A549 (cell line): Measurements from ENCODE around the gene PDGFB. TPM values are rescaled to one million over a fixed set of nuclear protein-coding genes. Genes with fewer than 3 reads are reported as not detected.

Experiments
- ATAC-seq, 2 experiments: fragments of 200-7000 bp in 1 of 2; fragments of >200 bp in 1 of 2; cut with Nextera tagmentation in 1 of 2; cut with Tn5 transposase in 1 of 2; 3 replicates each; pipeline versions ENCODE4 v1.8.0 to v1.9.1; 2018 to 2020; ENCODE audit warnings: mild to moderate bottlenecking in 1 of 2, moderate library complexity in 1 of 2
- CTCF ChIA-PET: fragments of 300-600 bp; sonication (Branson Sonifier 250); formaldehyde crosslinking; extraction: SDS; loops from one replicate; lab custom pipeline; 2021; ENCODE audit warnings: antibody characterized with exemption, inconsistent platforms; lab: Yijun Ruan, JAX
- POLR2A ChIA-PET: fragments of 350-600 bp; formaldehyde crosslinking; extraction: SDS; loops from one replicate; lab custom pipeline; 2021; ENCODE audit warnings: antibody characterized with exemption, inconsistent platforms; lab: Yijun Ruan, JAX
- DNase-seq, 2 experiments: peaks; one replicate each; pipeline versions ENCODE4 v3.0.0 to v3.0.0-alpha.2; 2011 to 2016; ENCODE audit warnings: low read depth in 1 of 2, low spot score in 1 of 2
- FAIRE-seq: peaks from 2 replicates; lab custom pipeline; 2011; peaks lifted over from hg19 to GRCh38; lab: Jason Lieb, UNC
- H3K27ac ChIP-seq, 2 experiments: fragments of >200 bp; sonication (Bioruptor Twin); formaldehyde crosslinking; 3 replicates each; pipeline ENCODE4 v1.5.1; 2016 to 2017
- H3K4me1 ChIP-seq: fragments of >200 bp; sonication (Bioruptor Twin); formaldehyde crosslinking; 3 replicates; pipeline ENCODE4 v1.6.1; 2016
- H3K4me2 ChIP-seq: fragments of >200 bp; sonication (Bioruptor Twin); formaldehyde crosslinking; 3 replicates; pipeline ENCODE4 v1.6.1; 2016
- H3K4me3 ChIP-seq: fragments of >200 bp; sonication (Bioruptor Twin); formaldehyde crosslinking; 3 replicates; pipeline ENCODE4 v1.5.1; 2016
- H3K9me3 ChIP-seq: fragments of >200 bp; sonication (Bioruptor Twin); formaldehyde crosslinking; 3 replicates; pipeline ENCODE4 v1.6.1; 2016
- CBX8 ChIP-seq: fragments of 200-600 bp; sonication (generic); IDR thresholded peaks from 2 replicates; pipeline ENCODE4 v1.6.1; 2016
- EHMT2 ChIP-seq: fragments of 200-600 bp; sonication (generic); IDR thresholded peaks from 2 replicates; pipeline ENCODE4 v1.6.1; 2016; ENCODE audit warnings: antibody characterized with exemption, low read depth, mild to moderate bottlenecking, moderate library complexity
- EP300 ChIP-seq, 2 experiments: fragments of >200 bp; sonication (Bioruptor Twin); formaldehyde crosslinking; IDR thresholded peaks; 2 replicates in 1 of 2; 3 replicates in 1 of 2; pipeline ENCODE4 v1.6.1; 2016 to 2017
- ESRRA ChIP-seq: fragments of 150-350 bp; IDR thresholded peaks from 2 replicates; pipeline ENCODE4 v1.6.1; 2014; ENCODE audit warnings: mild to moderate bottlenecking, low read length, borderline replicate concordance
- FOXS1 ChIP-seq: fragments of 250-450 bp; sonication (Bioruptor Pico); IDR thresholded peaks from 2 replicates; pipeline ENCODE4 v1.5.0; 2020; ENCODE audit warnings: mild to moderate bottlenecking, moderate library complexity
- HES2 ChIP-seq: fragments of >200 bp; sonication (Bioruptor Twin); formaldehyde crosslinking; IDR thresholded peaks from 2 replicates; pipeline ENCODE4 v1.6.1; 2016
- HEYL ChIP-seq: fragments of 250-450 bp; sonication (Bioruptor Pico); IDR thresholded peaks from 2 replicates; pipeline ENCODE4 v1.8.0; 2021; ENCODE audit warnings: mild to moderate bottlenecking, moderate library complexity
- HMGXB4 ChIP-seq: fragments of 250-450 bp; sonication (Bioruptor Pico); IDR thresholded peaks from 2 replicates; pipeline ENCODE4 v1.5.0; 2021; ENCODE audit warnings: mild to moderate bottlenecking, moderate library complexity, borderline replicate concordance
- HOXA7 ChIP-seq: fragments of 250-450 bp; sonication (Bioruptor Pico); IDR thresholded peaks from 2 replicates; pipeline ENCODE4 v1.5.0; 2020; ENCODE audit warnings: mild to moderate bottlenecking, moderate library complexity
- JUNB ChIP-seq: fragments of >200 bp; sonication (Bioruptor Twin); formaldehyde crosslinking; IDR thresholded peaks from 2 replicates; pipeline ENCODE4 v1.6.1; 2016
- NFE2L2 ChIP-seq: fragments of 150-350 bp; conservative IDR thresholded peaks from 2 replicates; pipeline ENCODE4 v1.6.1; 2014; ENCODE audit warnings: low read length
- PBX3 ChIP-seq: IDR thresholded peaks from 2 replicates; pipeline ENCODE4 v1.6.1; 2012
- RAD21 ChIP-seq, 2 experiments: fragments of >200 bp in 1 of 2; sonication (Bioruptor Twin) in 1 of 2; formaldehyde crosslinking in 1 of 2; IDR thresholded peaks in 1 of 2; conservative IDR thresholded peaks in 1 of 2; 2 replicates in 1 of 2; 3 replicates in 1 of 2; pipeline ENCODE4 v1.6.1; 2012 to 2018; ENCODE audit warnings: inconsistent platforms in 1 of 2
- REST ChIP-seq: fragments of 200-600 bp; sonication (generic); IDR thresholded peaks from 2 replicates; pipeline ENCODE4 v1.6.1; 2016; ENCODE audit warnings: antibody characterized with exemption, mild to moderate bottlenecking, moderate library complexity
- USF2 ChIP-seq: fragments of 450-650 bp; IDR thresholded peaks from 2 replicates; pipeline ENCODE4 v1.6.1; 2014; ENCODE audit warnings: antibody characterized with exemption
- ZSCAN20 ChIP-seq: fragments of 250-450 bp; sonication (Bioruptor Pico); IDR thresholded peaks from 2 replicates; pipeline ENCODE4 v1.8.0; 2022; ENCODE audit warnings: mild to moderate bottlenecking, moderate library complexity
- whole genome bisulfite sequencing: methylation state at CpG from one replicate; pipeline ENCODE4 v1.1.6; 2017; ENCODE audit errors: missing lambda C conversion rate; 5-methylcytosine and 5-hydroxymethylcytosine counted together
- polyA plus RNA-seq, 4 experiments: library from polyadenylated mRNA; depleted of rRNA in 3 of 4; stranded (reverse); fragments of >200 nt; fragmentation: RNase III in 1 of 4; extraction: RNeasy Plus Mini Kit Qiagen cat#74134 plus additional on column Dnase treatment in 1 of 4; gene quantifications; 2 replicates in 3 of 4; 3 replicates in 1 of 4; pipeline ENCODE4 v1.2.3, GENCODE V29; 2011 to 2017

PDGFB gene
- polyA plus RNA-seq, 2 of the 4 experiments (the other 2 are of a cell fraction), result 2.1 to 4.5 TPM

GRCh38 chr22:39181778-39182177 lies 63.0 kb downstream of the PDGFB start:
- no peak overlapping the region for H3K27ac ChIP-seq
- ChIA-PET CTCF (interaction anchor here (0.5 to 1.4 kb wide), 3 partner anchors 11 to 850 kb away, joined by 3 to 4 read pairs (median 3); no protein-coding TSS in a partner anchor), POLR2A (no interaction called here)
- no peak for TF ChIP-seq HEYL (CRISPR knock-in tag)
- no peak for TF ChIP-seq HOXA7
- TF ChIP-seq RAD21 (conservative IDR thresholded peaks at IDR 0.05 in 1 of 2, IDR thresholded peaks at IDR 0.05 in 1 of 2), result no peak
- no peak for TF ChIP-seq USF2
- TF ChIP-seq JUNB, result no peak
- TF ChIP-seq ZSCAN20 (CRISPR knock-in tag), result no peak
- TF ChIP-seq EHMT2, result no peak
- TF ChIP-seq REST, result no peak
- TF ChIP-seq CBX8, result no peak
- TF ChIP-seq HMGXB4 (CRISPR knock-in tag), result no peak
- no peak for ATAC-seq
- 92% methylated on average over 5 of the region's 5 CpGs for WGBS
- no peak overlapping the region for H3K4me3 ChIP-seq
- no peak overlapping the region for H3K4me2 ChIP-seq
- no peak for DNase-seq
- H3K9me3 ChIP-seq, result no peaks in the 10 kb centered on the region
- no peak for FAIRE-seq
- H3K4me1 ChIP-seq, result peaks cover 10% of the 10 kb centered on the region

GRCh38 chr22:39181356-39181755 lies 63.4 kb downstream of the PDGFB start:
- CTCF ChIA-PET, result no interaction called here
- no peak for ATAC-seq
- no peak overlapping the region for H3K4me3 ChIP-seq
- H3K27ac ChIP-seq, result no peak overlapping the region
- FAIRE-seq, result no peak
- TF ChIP-seq NFE2L2 (no peak), PBX3 (no peak), ESRRA (no peak), EP300 (IDR thresholded peaks at IDR 0.05) (no peak), HES2 (no peak), FOXS1 (CRISPR knock-in tag) (no peak), EHMT2 (no peak)
- TF ChIP-seq, all 56 proteins: peak for 0
- no peak for DNase-seq
- peaks cover 15% of the 10 kb centered on the region for H3K4me1 ChIP-seq
- H3K4me2 ChIP-seq, result no peak overlapping the region
- H3K9me3 ChIP-seq, result no peaks in the 10 kb centered on the region
- POLR2A ChIA-PET, result no interaction called here
- 95% methylated on average over 8 of the region's 8 CpGs for WGBS
